K562 (cell line): ENCODE measurements around the gene HNRNPM. TPM values are rescaled to one million over a fixed set of nuclear protein-coding genes. Genes with fewer than 3 reads are reported as not detected.

ENCODE experiments used
- ATAC-seq: fragments of 200-7000 bp; cut with Tn5 transposase; 3 replicates; pipeline ENCODE4 v1.9.1; 2020; ENCODE audit warnings: moderate library complexity
- BruUV-seq: library from RNA; stranded (reverse); fragments of 400-500 nt; replicated peaks from 2 replicates; lab custom pipeline; 2021; lab: Mats Ljungman, UMichigan
- CTCF ChIA-PET: fragments of 300-600 bp; formaldehyde crosslinking; extraction: SDS; loops from one replicate; lab custom pipeline; 2021; ENCODE audit warnings: low intra/inter-chr PET ratio; lab: Yijun Ruan, JAX
- POLR2A ChIA-PET: fragments of 300-600, 350-650 bp; sonication (Branson Sonifier 250); formaldehyde crosslinking; extraction: SDS; loops from one replicate; lab custom pipeline; 2021; ENCODE audit warnings: antibody characterized with exemption, inconsistent platforms; lab: Yijun Ruan, JAX
- DNase-seq, 4 experiments: peaks; one replicate each; pipeline versions ENCODE4 v3.0.0 to v3.0.0-alpha.2; 2011 to 2018; ENCODE audit warnings: low spot score in 3 of 4, mixed read lengths in 3 of 4; ENCODE audit errors: extremely low read depth in 1 of 4
- FAIRE-seq: peaks from 2 replicates; lab custom pipeline; 2011; peaks lifted over from hg19 to GRCh38; lab: Jason Lieb, UNC
- H2AFZ ChIP-seq: 2 replicates; pipeline ENCODE4 v1.6.0; 2011; ENCODE audit warnings: low read depth, low read length, control low read depth, inconsistent platforms
- H3K27ac ChIP-seq: fragments of 200-600 bp; 3 replicates; pipeline ENCODE4 v1.8.0; 2011; ENCODE audit warnings: low read depth, mild to moderate bottlenecking, control low read depth, inconsistent platforms, low read length, moderate library complexity, mixed read lengths; ENCODE audit errors: extremely low read depth
- H3K27me3 ChIP-seq, 2 experiments: fragments of 300-600 bp in 1 of 2; 2 replicates in 1 of 2; 3 replicates in 1 of 2; pipeline versions ENCODE4 v1.6.0 to v1.8.0; 2011; ENCODE audit warnings: inconsistent platforms in 2 of 2, low read length in 2 of 2, mild to moderate bottlenecking in 1 of 2, mixed read lengths in 1 of 2, moderate library complexity in 1 of 2; ENCODE audit not compliant: control insufficient read depth in 2 of 2, insufficient read depth in 2 of 2
- H3K36me3 ChIP-seq: fragments of 300-600 bp; 3 replicates; pipeline ENCODE4 v1.8.0; 2011; ENCODE audit warnings: mild to moderate bottlenecking, low read length, inconsistent platforms; ENCODE audit not compliant: control insufficient read depth, insufficient read depth
- H3K4me1 ChIP-seq, 2 experiments: fragments of 200-600 bp in 1 of 2; replicated peaks in 1 of 2; 2 replicates in 1 of 2; 3 replicates in 1 of 2; pipeline versions ENCODE4 v1.5.1 to v1.8.0; 2011; ENCODE audit warnings: inconsistent platforms in 2 of 2, low read length in 2 of 2, mild to moderate bottlenecking in 1 of 2, mixed read lengths in 1 of 2, moderate library complexity in 1 of 2; ENCODE audit not compliant: control insufficient read depth in 2 of 2, insufficient read depth in 2 of 2
- H3K4me2 ChIP-seq: 2 replicates; pipeline ENCODE4 v1.6.1; 2011; ENCODE audit warnings: low read length, control low read depth, inconsistent platforms, mixed read lengths; ENCODE audit not compliant: insufficient read depth
- H3K4me3 ChIP-seq: fragments of 200-600 bp; sonication (generic), shearing (Covaris generic); 2 replicates; pipeline ENCODE4 v1.5.1; 2016; ENCODE audit warnings: control low read depth, inconsistent platforms
- H3K79me2 ChIP-seq: fragments of 200-600 bp; 3 replicates; pipeline ENCODE4 v1.8.0; 2011; ENCODE audit warnings: low read length, inconsistent platforms; ENCODE audit not compliant: control insufficient read depth, insufficient read depth
- H3K9ac ChIP-seq, 2 experiments: 2 replicates each; pipeline versions ENCODE4 v1.6.0 to v1.6.1; 2011; ENCODE audit warnings: low read depth in 2 of 2, low read length in 2 of 2, control low read depth in 1 of 2, inconsistent platforms in 1 of 2, mild to moderate bottlenecking in 1 of 2, mixed read lengths in 1 of 2; ENCODE audit not compliant: insufficient read depth in 1 of 2
- H3K9me1 ChIP-seq: one replicate; pipeline ENCODE4 v1.6.0; 2011; ENCODE audit warnings: inconsistent platforms, mild to moderate bottlenecking, low read length, moderate library complexity; ENCODE audit not compliant: control insufficient read depth, insufficient read depth
- H3K9me3 ChIP-seq: replicated peaks from 2 replicates; pipeline ENCODE4 v1.5.1; 2011; ENCODE audit warnings: low read depth, low read length, inconsistent platforms; ENCODE audit not compliant: control insufficient read depth, insufficient read depth
- H4K20me1 ChIP-seq: replicated peaks from 2 replicates; pipeline ENCODE4 v1.6.1; 2011; ENCODE audit warnings: low read length, inconsistent platforms, mixed read lengths; ENCODE audit not compliant: control insufficient read depth, insufficient read depth
- ATF3 ChIP-seq, 2 experiments: fragments of 450-650 bp in 1 of 2; sonication (generic) in 1 of 2; formaldehyde crosslinking in 1 of 2; IDR thresholded peaks in 1 of 2; conservative IDR thresholded peaks in 1 of 2; 2 replicates each; pipeline versions ENCODE4 v1.6.1 to v1.8.1; 2016 to 2023; ENCODE audit warnings: mild to moderate bottlenecking in 2 of 2, moderate library complexity in 2 of 2, inconsistent platforms in 1 of 2, missing genetic modification reagents in 1 of 2
- ESRRB ChIP-seq: fragments of 250-450 bp; sonication (Bioruptor Pico); IDR thresholded peaks from 2 replicates; pipeline ENCODE4 v1.5.0; 2020; ENCODE audit warnings: mild to moderate bottlenecking, moderate library complexity, borderline replicate concordance
- KLF13 ChIP-seq: fragments of 450-650 bp; IDR thresholded peaks from 2 replicates; pipeline ENCODE4 v1.6.1; 2016; ENCODE audit warnings: missing genetic modification characterization, low read depth, mild to moderate bottlenecking, missing compliant biosample characterization, moderate library complexity, borderline replicate concordance
- MED1 ChIP-seq: sonication (generic); formaldehyde crosslinking; IDR thresholded peaks from 2 replicates; pipeline ENCODE4 v1.8.1; 2023; ENCODE audit warnings: missing genetic modification reagents, borderline replicate concordance
- PREB ChIP-seq: sonication (generic); formaldehyde crosslinking; IDR thresholded peaks from 2 replicates; pipeline ENCODE4 v1.8.1; 2023; ENCODE audit warnings: mild to moderate bottlenecking, missing genetic modification reagents
- RBM22 ChIP-seq: fragments of 200-400 bp; formaldehyde crosslinking; IDR thresholded peaks from 2 replicates; pipeline ENCODE4 v1.6.1; 2018; ENCODE audit warnings: low read length, low read depth; ENCODE audit not compliant: poor library complexity, severe bottlenecking
- SIRT6 ChIP-seq: IDR thresholded peaks from one replicate; pipeline ENCODE4 v1.6.1; 2012; ENCODE audit warnings: low read depth, mild to moderate bottlenecking, control low read depth, inconsistent platforms, low read length, moderate library complexity
- SMAD2 ChIP-seq: fragments of 150-350 bp; IDR thresholded peaks from 2 replicates; pipeline ENCODE4 v1.6.1; 2014; ENCODE audit warnings: low read depth, mild to moderate bottlenecking, low read length
- TAF15 ChIP-seq: fragments of 200-400 bp; formaldehyde crosslinking; IDR thresholded peaks from 2 replicates; pipeline ENCODE4 v1.6.1; 2017; ENCODE audit warnings: mild to moderate bottlenecking, low read depth, low read length, moderate library complexity
- YY1 ChIP-seq, 3 experiments: IDR thresholded peaks; 2 replicates each; pipeline ENCODE4 v1.6.1; 2011; ENCODE audit warnings: low read length in 2 of 3, mild to moderate bottlenecking in 2 of 3, moderate library complexity in 2 of 3, borderline replicate concordance in 1 of 3, control low read depth in 1 of 3, low read depth in 1 of 3; ENCODE audit not compliant: insufficient read depth in 3 of 3, insufficient replicate concordance in 2 of 3, control insufficient read depth in 1 of 3, insufficient read length in 1 of 3; ENCODE audit errors: extremely low read depth in 1 of 3
- ZBTB12 ChIP-seq: fragments of 250-450 bp; sonication (Bioruptor Pico); IDR thresholded peaks from 2 replicates; pipeline ENCODE4 v1.4.0; 2020
- ZFP1 ChIP-seq: fragments of 450-650 bp; formaldehyde crosslinking; IDR thresholded peaks from 2 replicates; pipeline ENCODE4 v1.4.0; 2020; ENCODE audit warnings: mild to moderate bottlenecking, mixed read lengths
- ZNF12 ChIP-seq: sonication (generic); formaldehyde crosslinking; IDR thresholded peaks from 2 replicates; pipeline ENCODE4 v1.4.0; 2020; ENCODE audit warnings: mild to moderate bottlenecking, missing genetic modification reagents
- ZNF175 ChIP-seq: fragments of 200-800 bp; sonication (Bioruptor generic); IDR thresholded peaks from 2 replicates; pipeline ENCODE4 v1.6.1; 2016; ENCODE audit warnings: low read depth, mild to moderate bottlenecking, missing genetic modification characterization, missing compliant biosample characterization
- ZNF766 ChIP-seq: fragments of 200-800 bp; sonication (Bioruptor generic); conservative IDR thresholded peaks from 2 replicates; pipeline ENCODE4 v1.6.1; 2016; ENCODE audit warnings: missing genetic modification characterization, missing compliant biosample characterization
- WGBS: fragments of 100-300 bp; shearing (Covaris generic); methylation state at CpG from one replicate; pipeline ENCODE4 v1.1.6; 2016; ENCODE audit warnings: low coverage, mixed read lengths; ENCODE audit not compliant: insufficient coverage; ENCODE audit errors: missing lambda C conversion rate; 5-methylcytosine and 5-hydroxymethylcytosine counted together
- in situ Hi-C: fragments of 300-500 bp; cut with MboI; formaldehyde crosslinking; loops from 4 replicates; pipeline ENCODE4 v1.15.0; 2018; ENCODE audit warnings: inconsistent platforms, mixed read lengths
- intact Hi-C: fragments of 100-400 bp; cut with micrococcal nuclease; formaldehyde crosslinking; loops from 2 replicates; pipeline ENCODE4 v1.14.2; 2022
- polyA plus RNA-seq, 8 experiments: library from polyadenylated mRNA; depleted of rRNA in 4 of 8; stranded (reverse) in 5 of 8; unstranded in 3 of 8; fragments of >200 nt; fragmentation: Nextera tagmentation in 2 of 8; fragmentation: Illumina TruSeq in 1 of 8; extraction: Ambion mirVana in 2 of 8; extraction: Trizol in 1 of 8; gene quantifications; 2 replicates each; pipeline versions ENCODE4 v1.2.1 to v1.2.3, GENCODE V29; 2011 to 2014; ENCODE audit warnings: inconsistent platforms in 1 of 8, missing spikeins in 1 of 8
- total RNA-seq, 7 experiments: library from RNA; depleted of rRNA in 6 of 7; stranded (reverse); fragments of >200 nt in 6 of 7; fragmentation: Illumina TruSeq in 2 of 7; extraction: Trizol in 2 of 7; gene quantifications; 2 replicates each; pipeline versions ENCODE4 v1.2.1 to v1.2.3, GENCODE V29; 2011 to 2021; ENCODE audit warnings: low replicate concordance in 1 of 7

Gene HNRNPM
- total and polyA plus RNA-seq, 9 of the 15 experiments (the other 6 are each of a cell fraction or from before 2014, with no cell fraction given) = 11.1 to 340 (median 195) TPM

- Histone ChIP-seq H3K79me2 (peaks cover 94% of the 10 kb centered on the region), H3K4me3 (no peak overlapping the region), H3K27ac (no peak overlapping the region), H3K9me1 (no peaks in the 10 kb centered on the region), H3K36me3 (peaks cover 100% of the 10 kb centered on the region), H3K9ac (no peak overlapping the region), H3K27me3 (no peaks in the 10 kb centered on the region), H3K4me1 (no peaks in the 10 kb centered on the region; a peak in 1 of 5 replicates), H2AFZ (no peak overlapping the region), H4K20me1 (peaks cover 60% of the 10 kb centered on the region), H3K4me2 (no peak overlapping the region), H3K9me3 (no peaks in the 10 kb centered on the region)
- DNase-seq = no peak
- BruUV-seq = no TSS peak
- intact Hi-C loops = no loop called here
- CTCF ChIA-PET = interaction anchor here (0.7 kb wide), 1 partner anchor 31 kb away, joined by 3 read pairs; no protein-coding TSS in a partner anchor
- POLR2A ChIA-PET = interaction anchor here (1.7 to 2.0 kb wide), 2 partner anchors 11 to 14 kb away, joined by 5 to 9 read pairs; no protein-coding TSS in a partner anchor
- no peak for ATAC-seq
- TF ChIP-seq TAF15 = no peak
- TF ChIP-seq ATF3 (IDR thresholded peaks at IDR 0.05) = no peak
- no peak for TF ChIP-seq ATF3 (CRISPR knock-in tag; conservative IDR thresholded peaks at IDR 0.05)
- no peak for TF ChIP-seq MED1 (CRISPR knock-in tag)
- no peak for TF ChIP-seq ZNF175 (CRISPR knock-in tag)
- no peak for TF ChIP-seq ZFP1 (CRISPR knock-in tag)
- TF ChIP-seq KLF13 = no peak
- TF ChIP-seq ZNF12 = no peak
- TF ChIP-seq ESRRB (CRISPR knock-in tag) = no peak
- no peak for TF ChIP-seq SMAD2
- no peak for TF ChIP-seq PREB (CRISPR knock-in tag)
- TF ChIP-seq ZBTB12 (CRISPR knock-in tag) = no peak
- no peak for TF ChIP-seq ZNF766 (CRISPR knock-in tag)
- no peak for TF ChIP-seq RBM22
- TF ChIP-seq SIRT6 = no peak
- no peak for TF ChIP-seq YY1 (IDR thresholded peaks at IDR 0.05; ENCODE audit: borderline replicate concordance in 1 of 3, control insufficient read depth in 1 of 3, extremely low read depth in 1 of 3, insufficient read depth in 3 of 3, insufficient read length in 1 of 3, insufficient replicate concordance in 2 of 3, low read depth in 1 of 3, low read length in 2 of 3)
- 92% methylated on average over 7 of the region's 7 CpGs for WGBS
- in situ Hi-C loops = no loop called here
- peak; percentile 37 for FAIRE-seq
Observed at GRCh38 chr19:8460516-8461298, 15.9 kb downstream of the HNRNPM start.
